T-cell (primary cell): ENCODE measurements around the gene ABCG1. TPM values are rescaled to one million over a fixed set of nuclear protein-coding genes. Genes with fewer than 3 reads are reported as not detected.

Experiments
- ATAC-seq, 4 experiments: fragments of 200-7000 bp in 3 of 4; fragments of 150-1000 bp in 1 of 4; cut with Tn5 transposase; replicated peaks in 1 of 4; 1 replicate in 3 of 4; 2 replicates in 1 of 4; pipeline ENCODE4 v1.10.0; 2021; ENCODE audit warnings: moderate library complexity in 3 of 4, mild to moderate bottlenecking in 2 of 4, moderate number of reproducible peaks in 1 of 4
- CTCF ChIA-PET, 2 donors: fragments of 300-600 bp; sonication (Branson Sonifier 250); formaldehyde crosslinking; loops; one replicate each; lab custom pipeline; 2022; ENCODE audit warnings: antibody characterized with exemption in 2 of 2; lab: Charles Lee
- POLR2A ChIA-PET, 2 donors: fragments of 300-600 bp; sonication (Branson Sonifier 250); formaldehyde crosslinking; loops; one replicate each; lab custom pipeline; 2022; ENCODE audit warnings: antibody characterized with exemption in 2 of 2; lab: Charles Lee
- DNase-seq, 35 experiments: peaks; one replicate each; pipeline versions ENCODE4 v3.0.0 to v3.0.0-alpha.2; 2013 to 2023
- H3K27ac ChIP-seq: one replicate; pipeline ENCODE4 v1.5.1; 2013; ENCODE audit warnings: low read length
- H3K27me3 ChIP-seq, 2 experiments: replicated peaks in 1 of 2; 1 replicate in 1 of 2; 2 replicates in 1 of 2; pipeline versions ENCODE4 v1.6.1 to v1.7.0; 2013; ENCODE audit warnings: low read length in 1 of 2, mixed read lengths in 1 of 2; ENCODE audit not compliant: control insufficient read depth in 2 of 2, insufficient read depth in 2 of 2; ENCODE audit errors: extremely low read depth in 1 of 2
- H3K36me3 ChIP-seq, 2 donors: 1 replicate in 1 of 2; 2 replicates in 1 of 2; pipeline versions ENCODE4 v1.6.1 to v1.7.0; 2013; ENCODE audit warnings: low read length in 1 of 2; ENCODE audit not compliant: control insufficient read depth in 2 of 2, insufficient read depth in 1 of 2; ENCODE audit errors: extremely low read depth in 1 of 2
- H3K4me1 ChIP-seq, 2 experiments: 1 replicate in 1 of 2; 2 replicates in 1 of 2; pipeline versions ENCODE4 v1.6.1 to v1.7.0; 2013; ENCODE audit warnings: low read length in 2 of 2, mixed read lengths in 1 of 2; ENCODE audit not compliant: insufficient read depth in 2 of 2, control insufficient read depth in 1 of 2; ENCODE audit errors: extremely low read depth in 1 of 2
- H3K4me3 ChIP-seq, 2 donors: 1 replicate in 1 of 2; 2 replicates in 1 of 2; pipeline versions ENCODE4 v1.5.1 to v1.7.0; 2013; ENCODE audit warnings: mild to moderate bottlenecking in 2 of 2, low read length in 1 of 2, moderate library complexity in 1 of 2; ENCODE audit not compliant: control insufficient read depth in 1 of 2; ENCODE audit errors: extremely low read depth in 1 of 2
- H3K9me3 ChIP-seq: 2 replicates; pipeline ENCODE4 v1.7.0; 2013
- H3K27ac Mint-ChIP-seq, 2 donors: one replicate each; pipeline ENCODE4 v1.8.0; 2020 to 2021; ENCODE audit warnings: mild to moderate bottlenecking in 2 of 2, mixed read lengths in 2 of 2
- H3K27me3 Mint-ChIP-seq, 2 donors: one replicate each; pipeline ENCODE4 v1.8.0; 2021 to 2022; ENCODE audit warnings: mixed read lengths in 2 of 2
- H3K36me3 Mint-ChIP-seq: one replicate; pipeline ENCODE4 v1.8.0; 2021; ENCODE audit warnings: mixed read lengths
- H3K4me1 Mint-ChIP-seq, 3 donors: one replicate each; pipeline ENCODE4 v1.8.0; 2020 to 2022; ENCODE audit warnings: mixed read lengths in 3 of 3, mild to moderate bottlenecking in 1 of 3
- H3K4me3 Mint-ChIP-seq, 3 donors: one replicate each; pipeline ENCODE4 v1.8.0; 2020 to 2022; ENCODE audit warnings: mild to moderate bottlenecking in 3 of 3, mixed read lengths in 3 of 3, moderate library complexity in 3 of 3
- H3K9me3 Mint-ChIP-seq, 3 donors: one replicate each; pipeline ENCODE4 v1.8.0; 2020 to 2022; ENCODE audit warnings: mixed read lengths in 3 of 3
- WGBS: methylation state at CpG from one replicate; pipeline ENCODE4 v1.1.5; 2013; ENCODE audit warnings: missing lambda C conversion rate; ENCODE audit not compliant: insufficient coverage; 5-methylcytosine and 5-hydroxymethylcytosine counted together
- total RNA-seq, 35 experiments: library from RNA in 6 of 35; stranded (reverse) in 6 of 35; fragments of 120-200 nt in 1 of 35; gene quantifications; one replicate each; pipeline versions ENCODE4 v1.2.1 to v1.2.4 and lab custom pipeline; 2013 to 2026

ABCG1 gene
- total RNA-seq, 5 donors from 2014 or later (not counting 1 experiment from before 2014, with no cell fraction given) = 4.1 to 51.1 (median 6.2) TPM

DNA sequence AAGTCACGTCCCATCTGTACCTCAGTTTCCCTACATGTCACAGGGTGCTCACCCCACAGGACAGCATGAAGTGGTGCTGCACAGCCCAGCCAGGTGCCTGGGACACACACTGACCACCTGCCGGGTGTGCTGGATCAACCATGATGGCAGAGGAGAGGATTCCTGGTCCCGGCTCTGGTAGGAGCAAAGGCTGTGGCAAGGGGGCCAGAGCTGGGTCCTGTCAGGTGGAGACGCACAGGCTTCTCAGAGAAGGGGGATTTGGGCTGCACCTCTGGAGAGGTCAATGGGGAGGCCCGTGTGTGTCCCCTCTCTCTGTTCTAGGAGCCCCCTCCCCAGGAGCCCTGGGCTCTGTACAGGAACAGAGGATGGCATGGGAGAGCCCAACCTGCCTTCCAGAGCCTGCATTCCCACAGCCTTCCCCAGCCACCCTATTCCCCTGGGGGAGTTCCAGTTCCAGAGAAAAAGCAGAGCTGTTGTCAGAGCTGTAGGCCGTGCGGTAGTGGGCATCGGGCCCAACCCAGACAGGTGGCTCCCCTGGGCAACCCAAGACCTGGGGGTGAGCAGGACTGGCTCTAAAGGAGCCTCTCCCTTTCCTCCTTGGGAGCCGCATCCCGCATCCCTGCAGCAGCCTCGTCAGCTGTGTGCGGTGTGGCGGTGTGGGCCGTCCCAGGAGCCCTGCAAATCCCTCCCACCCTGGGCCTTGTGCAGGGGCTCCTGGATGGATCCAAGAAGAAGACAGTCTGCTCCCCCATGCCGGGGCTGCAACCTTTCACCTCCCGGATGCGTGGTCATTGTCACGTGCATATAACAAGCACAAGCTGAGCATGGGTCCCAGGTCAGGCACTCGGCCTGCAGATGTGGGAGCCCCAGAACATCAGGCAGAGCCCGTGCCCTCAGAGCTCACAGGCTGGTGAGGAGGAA, 99.1 kb downstream of the ABCG1 start:
- ATAC-seq = no peak
- Histone ChIP-seq H3K36me3 (no peaks in the 10 kb centered on the region), H3K27ac (no peak overlapping the region), H3K27me3 (peaks cover 0 to 17% of the 10 kb centered on the region in 2 experiments), H3K4me1 (peaks cover 0 to 9% of the 10 kb centered on the region in 2 experiments), H3K9me3 (no peaks in the 10 kb centered on the region), H3K4me3 (no peak overlapping the region)
- no peak for DNase-seq
- Mint-ChIP-seq H3K36me3 (no peaks in the 10 kb centered on the region), H3K4me3 (no peak overlapping the region), H3K4me1 (peaks cover 5 to 10% (median 8%) of the 10 kb centered on the region in 3 donors), H3K9me3 (no peaks in the 10 kb centered on the region), H3K27ac (no peak overlapping the region), H3K27me3 (peaks cover 4 to 8% of the 10 kb centered on the region in 2 donors)
- ChIA-PET POLR2A (interaction anchor here in 1 of 2 donors (0.6 kb wide), 1 partner anchor 656 kb away, joined by 13 read pairs; no protein-coding TSS in a partner anchor), CTCF (interaction anchor here in 1 of 2 donors (0.6 kb wide), 1 partner anchor 9 kb away, joined by 8 read pairs; no protein-coding TSS in a partner anchor)
- WGBS = 93% methylated on average over 9 of the region's 20 CpGs

GRCh38 chr21:42319376-42319775, 100.4 kb downstream of the ABCG1 start:
- POLR2A ChIA-PET = no interaction called here
- peaks cover 0 to 18% of the 10 kb centered on the region in 2 experiments for H3K27me3 ChIP-seq
- H3K9me3 ChIP-seq = no peaks in the 10 kb centered on the region
- peaks cover 8 to 12% of the 10 kb centered on the region in 2 donors for H3K27me3 Mint-ChIP-seq
- peaks cover 5 to 10% (median 8%) of the 10 kb centered on the region in 3 donors for H3K4me1 Mint-ChIP-seq
- H3K36me3 ChIP-seq = no peaks in the 10 kb centered on the region
- no peak overlapping the region for H3K4me3 ChIP-seq
- H3K27ac Mint-ChIP-seq = no peak overlapping the region
- H3K36me3 Mint-ChIP-seq = no peaks in the 10 kb centered on the region
- H3K9me3 Mint-ChIP-seq = no peaks in the 10 kb centered on the region
- H3K4me1 ChIP-seq = peaks cover 0 to 9% of the 10 kb centered on the region in 2 experiments
- no peak for DNase-seq
- WGBS = 10% methylated on average over 3 of the region's 10 CpGs
- ATAC-seq = peak in 2 of 4 experiments; percentile 36 to 40
- no peak overlapping the region for H3K4me3 Mint-ChIP-seq
- no peak overlapping the region for H3K27ac ChIP-seq
- CTCF ChIA-PET = interaction anchor here in 1 of 2 donors (0.5 kb wide), 1 partner anchor 503 kb away, joined by 4 read pairs; no protein-coding TSS in a partner anchor

- no peaks in the 10 kb centered on the region for H3K36me3 Mint-ChIP-seq
- ChIA-PET CTCF (interaction anchor here in 1 of 2 donors (0.5 kb wide), 1 partner anchor 504 kb away, joined by 4 read pairs; no protein-coding TSS in a partner anchor), POLR2A (no interaction called here)
- no peaks in the 10 kb centered on the region for H3K9me3 Mint-ChIP-seq
- H3K27me3 Mint-ChIP-seq = peaks cover 10 to 15% of the 10 kb centered on the region in 2 donors
- 58% methylated on average over 11 of the region's 17 CpGs for WGBS
- Histone ChIP-seq H3K36me3 (no peaks in the 10 kb centered on the region), H3K9me3 (no peaks in the 10 kb centered on the region), H3K4me3 (no peak overlapping the region), H3K27me3 (peaks cover 0 to 18% of the 10 kb centered on the region in 2 experiments), H3K4me1 (peaks cover 0 to 9% of the 10 kb centered on the region in 2 experiments), H3K27ac (no peak overlapping the region)
- no peak for ATAC-seq
- no peak overlapping the region for H3K4me3 Mint-ChIP-seq
- peaks cover 5 to 10% (median 8%) of the 10 kb centered on the region in 3 donors for H3K4me1 Mint-ChIP-seq
- H3K27ac Mint-ChIP-seq = no peak overlapping the region
- no peak for DNase-seq
Observed at GRCh38 chr21:42319851-42320572, 101.1 kb downstream of the ABCG1 start.

DNA sequence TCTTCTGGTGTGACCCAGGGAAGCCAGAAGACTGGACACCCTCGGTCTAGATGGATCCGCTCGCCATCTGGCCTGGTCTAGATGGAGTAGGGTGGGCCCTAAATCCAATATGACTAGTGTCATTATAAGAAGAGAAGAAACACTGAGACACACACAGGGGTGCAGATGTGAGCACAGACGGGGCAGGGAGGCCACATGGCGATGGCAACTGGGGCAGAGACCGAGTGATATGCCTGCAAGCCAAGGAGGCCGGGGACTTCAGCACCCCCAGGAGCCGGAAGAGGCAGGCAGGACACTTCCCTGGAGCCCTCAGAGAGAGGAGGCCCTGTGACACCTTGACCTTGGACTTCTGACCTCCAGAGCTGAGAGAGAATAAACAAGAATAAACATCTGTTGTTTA, 101.9 kb downstream of the ABCG1 start:
- H3K27me3 Mint-ChIP-seq = peaks cover 12 to 18% of the 10 kb centered on the region in 2 donors
- WGBS = 98% methylated on average over 6 of the region's 8 CpGs

GRCh38 chr21:42321231-42321630, 102.3 kb downstream of the ABCG1 start:
- H3K4me3 Mint-ChIP-seq = no peak overlapping the region
- Histone ChIP-seq H3K27ac (no peak overlapping the region), H3K27me3 (peaks cover 0 to 18% of the 10 kb centered on the region in 2 experiments), H3K4me3 (no peak overlapping the region), H3K9me3 (no peaks in the 10 kb centered on the region), H3K4me1 (peaks cover 0 to 9% of the 10 kb centered on the region in 2 experiments), H3K36me3 (no peaks in the 10 kb centered on the region)
- peak overlapping the region in 1 of 2 donors; percentile 31 for H3K27ac Mint-ChIP-seq
- H3K9me3 Mint-ChIP-seq = no peaks in the 10 kb centered on the region
- 82% methylated on average over 8 of the region's 10 CpGs for WGBS
- peaks cover 3% of the 10 kb centered on the region for H3K36me3 Mint-ChIP-seq
- DNase-seq (no peak), ATAC-seq (no peak)
- H3K27me3 Mint-ChIP-seq = peaks cover 12 to 18% of the 10 kb centered on the region in 2 donors
- CTCF ChIA-PET = no interaction called here
- POLR2A ChIA-PET = no interaction called here
- H3K4me1 Mint-ChIP-seq = peaks cover 5 to 10% (median 8%) of the 10 kb centered on the region in 3 donors

More for the DNA sequence above, 101.9 kb downstream of the ABCG1 start:
- H3K4me1 Mint-ChIP-seq = peaks cover 5 to 10% (median 8%) of the 10 kb centered on the region in 3 donors
- ChIA-PET POLR2A (no interaction called here), CTCF (no interaction called here)
- no peaks in the 10 kb centered on the region for H3K9me3 ChIP-seq
- no peak overlapping the region for H3K27ac Mint-ChIP-seq
- H3K27ac ChIP-seq = no peak overlapping the region
- peaks cover 0 to 18% of the 10 kb centered on the region in 2 experiments for H3K27me3 ChIP-seq
- H3K4me3 ChIP-seq = no peak overlapping the region
- no peak for ATAC-seq
- H3K36me3 ChIP-seq = no peaks in the 10 kb centered on the region
- H3K36me3 Mint-ChIP-seq = peaks cover 3% of the 10 kb centered on the region
- H3K9me3 Mint-ChIP-seq = no peaks in the 10 kb centered on the region
- no peak for DNase-seq
- no peak overlapping the region for H3K4me3 Mint-ChIP-seq
- peaks cover 0 to 9% of the 10 kb centered on the region in 2 experiments for H3K4me1 ChIP-seq

DNA sequence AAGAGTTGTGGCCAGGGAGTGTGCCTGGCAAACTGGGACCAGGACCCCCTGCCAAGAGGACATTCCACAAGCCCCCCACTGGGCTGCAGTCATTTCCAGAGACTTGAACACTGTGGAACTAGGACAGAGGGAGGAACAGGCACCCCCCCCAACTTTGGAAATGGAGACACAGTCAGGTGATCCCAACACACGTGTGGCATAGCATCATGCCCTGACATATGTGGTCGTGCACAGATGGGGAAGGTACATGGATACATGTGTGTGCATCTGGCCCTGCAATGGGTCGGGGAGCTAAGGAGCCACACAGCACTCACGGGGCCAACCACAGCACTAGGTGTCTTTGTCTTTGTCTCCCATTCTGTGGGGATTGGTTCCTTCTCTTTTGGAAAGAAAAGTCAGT, 102.9 kb downstream of the ABCG1 start:
- peaks cover 0 to 15% of the 10 kb centered on the region in 2 experiments for H3K27me3 ChIP-seq
- ChIA-PET CTCF (no interaction called here), POLR2A (no interaction called here)
- H3K9me3 ChIP-seq = no peaks in the 10 kb centered on the region
- Mint-ChIP-seq H3K4me3 (no peak overlapping the region), H3K4me1 (peaks cover 5 to 10% (median 8%) of the 10 kb centered on the region in 3 donors), H3K9me3 (no peaks in the 10 kb centered on the region), H3K27ac (no peak overlapping the region), H3K36me3 (peaks cover 3% of the 10 kb centered on the region), H3K27me3 (peaks cover 12 to 18% of the 10 kb centered on the region in 2 donors)
- DNase-seq (no peak), ATAC-seq (no peak)
- no peak overlapping the region for H3K27ac ChIP-seq
- no peaks in the 10 kb centered on the region for H3K36me3 ChIP-seq
- peaks cover 0 to 9% of the 10 kb centered on the region in 2 experiments for H3K4me1 ChIP-seq
- H3K4me3 ChIP-seq = no peak overlapping the region
- WGBS = 83% methylated on average over 2 of the region's 4 CpGs
